Trophoblast cell (in vitro differentiated cells and primary cell): Measurements from ENCODE around the gene FRMD1.

Source experiments
- DNase-seq, 2 donors: peaks; one replicate each; pipeline ENCODE4 v3.0.0-alpha.2; 2016
- H2AFZ ChIP-seq: 2 replicates; pipeline ENCODE4 v1.6.1; 2013; ENCODE audit warnings: low read length, moderate library complexity, mild to moderate bottlenecking; ENCODE audit not compliant: insufficient read depth, poor library complexity
- H2AK5ac ChIP-seq: 2 replicates; pipeline ENCODE4 v1.6.1; 2013; ENCODE audit warnings: mild to moderate bottlenecking, low read length
- H2BK120ac ChIP-seq: 2 replicates; pipeline ENCODE4 v1.6.1; 2013; ENCODE audit warnings: low read length, mild to moderate bottlenecking, moderate library complexity; ENCODE audit not compliant: insufficient read depth, poor library complexity
- H2BK12ac ChIP-seq: 2 replicates; pipeline ENCODE4 v1.6.1; 2013; ENCODE audit warnings: mild to moderate bottlenecking, low read length, moderate library complexity
- H2BK5ac ChIP-seq: 2 replicates; pipeline ENCODE4 v1.6.1; 2013; ENCODE audit warnings: low read length, low read depth, moderate library complexity, mild to moderate bottlenecking; ENCODE audit not compliant: poor library complexity
- H3K14ac ChIP-seq: 2 replicates; pipeline ENCODE4 v1.6.1; 2013; ENCODE audit warnings: mild to moderate bottlenecking, low read length
- H3K18ac ChIP-seq: 2 replicates; pipeline ENCODE4 v1.6.1; 2013; ENCODE audit warnings: mild to moderate bottlenecking, low read length
- H3K23ac ChIP-seq: 2 replicates; pipeline ENCODE4 v1.6.1; 2013; ENCODE audit warnings: low read length
- H3K27ac ChIP-seq: 2 replicates; pipeline ENCODE4 v1.5.1; 2013; ENCODE audit warnings: low read depth, mild to moderate bottlenecking, inconsistent platforms, low read length, moderate library complexity
- H3K27me3 ChIP-seq: 2 replicates; pipeline ENCODE4 v1.6.1; 2013; ENCODE audit warnings: inconsistent platforms, mild to moderate bottlenecking, low read length, moderate library complexity; ENCODE audit not compliant: insufficient read depth
- H3K36me3 ChIP-seq, 2 experiments: 1 replicate in 1 of 2; 2 replicates in 1 of 2; pipeline ENCODE4 v1.6.1; 2013; ENCODE audit warnings: low read length in 2 of 2, mild to moderate bottlenecking in 2 of 2, moderate library complexity in 1 of 2; ENCODE audit not compliant: insufficient read depth in 2 of 2, control insufficient read depth in 1 of 2
- H3K4ac ChIP-seq: 2 replicates; pipeline ENCODE4 v1.6.1; 2013; ENCODE audit warnings: low read depth, mild to moderate bottlenecking, low read length, moderate library complexity
- H3K4me1 ChIP-seq, 2 experiments: 1 replicate in 1 of 2; 2 replicates in 1 of 2; pipeline ENCODE4 v1.6.1; 2013; ENCODE audit warnings: low read length in 2 of 2, mild to moderate bottlenecking in 2 of 2, moderate library complexity in 1 of 2; ENCODE audit not compliant: insufficient read depth in 2 of 2, control insufficient read depth in 1 of 2
- H3K4me2 ChIP-seq: 2 replicates; pipeline ENCODE4 v1.6.1; 2013; ENCODE audit warnings: inconsistent platforms, mild to moderate bottlenecking, low read length, moderate library complexity
- H3K4me3 ChIP-seq: 2 replicates; pipeline ENCODE4 v1.5.1; 2013; ENCODE audit warnings: mild to moderate bottlenecking, low read depth, low read length, inconsistent platforms
- H3K79me1 ChIP-seq: one replicate; pipeline ENCODE4 v1.6.1; 2013; ENCODE audit warnings: low read length
- H3K79me2 ChIP-seq: 2 replicates; pipeline ENCODE4 v1.6.1; 2013; ENCODE audit warnings: low read length, mild to moderate bottlenecking; ENCODE audit not compliant: control insufficient read depth, insufficient read depth, poor library complexity
- H3K9ac ChIP-seq: 2 replicates; pipeline ENCODE4 v1.6.1; 2013; ENCODE audit warnings: mild to moderate bottlenecking, low read length
- H3K9me3 ChIP-seq: 2 replicates; pipeline ENCODE4 v1.6.1; 2013; ENCODE audit warnings: low read depth, mild to moderate bottlenecking, control low read depth, inconsistent platforms, low read length; ENCODE audit not compliant: insufficient read depth
- H4K12ac ChIP-seq: 2 replicates; pipeline ENCODE4 v1.6.1; 2013; ENCODE audit warnings: low read depth, mild to moderate bottlenecking, low read length, moderate library complexity
- H4K8ac ChIP-seq: 2 replicates; pipeline ENCODE4 v1.6.1; 2013; ENCODE audit warnings: low read depth, mild to moderate bottlenecking, low read length, moderate library complexity
- H4K91ac ChIP-seq: one replicate; pipeline ENCODE4 v1.6.1; 2013; ENCODE audit warnings: low read depth, mild to moderate bottlenecking, low read length, moderate library complexity
- WGBS: extraction: QIAGEN DNeasy Blood & Tissue Kit; methylation state at CpG from one replicate; pipeline ENCODE4 v1.1.7; 2013; ENCODE audit warnings: missing lambda C conversion rate; ENCODE audit not compliant: insufficient read length, insufficient coverage; ENCODE audit errors: extremely low coverage; 5-methylcytosine and 5-hydroxymethylcytosine counted together

The FRMD1 gene

GRCh38 chr6:168030908-168031307 is 48.1 kb downstream of the FRMD1 start:
- Histone ChIP-seq H2BK12ac (no peak overlapping the region), H3K27ac (no peak overlapping the region), H3K9ac (no peak overlapping the region), H4K8ac (no peak overlapping the region), H2BK5ac (no peak overlapping the region), H3K27me3 (no peaks in the 10 kb centered on the region), H3K79me1 (peaks cover 5% of the 10 kb centered on the region), H3K23ac (no peak overlapping the region), H2AK5ac (no peak overlapping the region), H3K36me3 (no peaks in the 10 kb centered on the region), H3K79me2 (no peaks in the 10 kb centered on the region), H3K4me2 (no peak overlapping the region), H3K4me3 (no peak overlapping the region), H2BK120ac (no peak overlapping the region), H2AFZ (no peak overlapping the region), H4K91ac (no peak overlapping the region), H3K9me3 (peaks cover 2% of the 10 kb centered on the region), H3K4me1 (peaks cover 5 to 19% of the 10 kb centered on the region in 2 experiments), H3K14ac (no peak overlapping the region), H3K4ac (no peak overlapping the region), H3K18ac (no peak overlapping the region), H4K12ac (no peak overlapping the region)
- no CpG with 5 or more reads among the region's 2 CpGs for WGBS
- DNase-seq, result peak in 1 of 2 donors; percentile 12

DNA sequence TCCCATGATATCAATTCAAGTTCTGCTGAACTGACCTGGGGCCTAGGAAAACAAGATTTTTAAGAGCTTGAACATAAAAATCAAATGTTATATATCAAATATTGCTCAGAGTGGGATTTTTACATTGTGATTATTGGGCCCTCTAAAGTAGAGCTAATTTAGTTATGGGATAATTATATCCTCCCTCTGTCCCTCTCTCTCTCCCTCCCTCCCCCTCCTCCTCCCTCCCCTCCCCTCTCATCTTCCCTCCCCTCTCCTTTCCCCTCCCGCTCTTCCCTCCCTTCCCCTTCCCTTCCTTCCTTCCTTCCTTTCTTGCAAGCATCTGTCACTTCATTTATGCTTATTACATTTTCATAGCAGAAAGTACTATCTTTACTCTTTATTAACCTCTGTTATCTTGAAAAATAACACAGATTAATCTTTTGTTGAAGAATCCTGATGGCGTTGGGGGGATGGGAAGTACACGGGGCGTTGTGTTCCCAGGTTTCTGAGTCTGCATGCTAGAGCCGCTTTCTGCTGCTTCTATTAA is 48.7 kb downstream of the FRMD1 start:
- H3K18ac ChIP-seq, result no peak overlapping the region
- H3K9me3 ChIP-seq, result peaks cover 2% of the 10 kb centered on the region
- no peak overlapping the region for H3K4me2 ChIP-seq
- H3K27me3 ChIP-seq, result no peaks in the 10 kb centered on the region
- H3K27ac ChIP-seq, result no peak overlapping the region
- H2BK12ac ChIP-seq, result no peak overlapping the region
- H3K4me3 ChIP-seq, result no peak overlapping the region
- H4K12ac ChIP-seq, result no peak overlapping the region
- WGBS, result no CpG with 5 or more reads among the region's 5 CpGs
- no peak for DNase-seq
- no peak overlapping the region for H2BK5ac ChIP-seq
- no peak overlapping the region for H4K8ac ChIP-seq
- no peak overlapping the region for H3K23ac ChIP-seq
- no peak overlapping the region for H3K9ac ChIP-seq
- no peak overlapping the region for H3K14ac ChIP-seq
- no peak overlapping the region for H2AK5ac ChIP-seq
- H3K79me1 ChIP-seq, result peaks cover 5% of the 10 kb centered on the region
- no peak overlapping the region for H2BK120ac ChIP-seq
- peaks cover 5 to 17% of the 10 kb centered on the region in 2 experiments for H3K4me1 ChIP-seq
- H3K79me2 ChIP-seq, result no peaks in the 10 kb centered on the region
- no peaks in the 10 kb centered on the region for H3K36me3 ChIP-seq
- no peak overlapping the region for H4K91ac ChIP-seq
- no peak overlapping the region for H2AFZ ChIP-seq
- no peak overlapping the region for H3K4ac ChIP-seq

- Histone ChIP-seq H3K18ac (no peak overlapping the region), H3K27ac (no peak overlapping the region), H2AK5ac (no peak overlapping the region), H3K79me2 (no peaks in the 10 kb centered on the region), H3K9me3 (no peaks in the 10 kb centered on the region), H4K12ac (no peak overlapping the region), H4K91ac (no peak overlapping the region), H3K4me3 (no peak overlapping the region), H3K9ac (no peak overlapping the region), H3K36me3 (no peaks in the 10 kb centered on the region), H4K8ac (no peak overlapping the region), H2BK12ac (no peak overlapping the region), H3K23ac (no peak overlapping the region), H3K27me3 (no peaks in the 10 kb centered on the region), H3K14ac (no peak overlapping the region), H2BK120ac (no peak overlapping the region), H2BK5ac (no peak overlapping the region), H3K79me1 (peaks cover 5% of the 10 kb centered on the region), H3K4me2 (no peak overlapping the region), H2AFZ (no peak overlapping the region), H3K4me1 (peaks cover 9 to 17% of the 10 kb centered on the region in 2 experiments), H3K4ac (no peak overlapping the region)
- no peak for DNase-seq
- WGBS, result no CpG with 5 or more reads among the region's 14 CpGs
These were observed 49.4 kb downstream of the FRMD1 start for GRCh38 chr6:168029459-168030217.

DNA sequence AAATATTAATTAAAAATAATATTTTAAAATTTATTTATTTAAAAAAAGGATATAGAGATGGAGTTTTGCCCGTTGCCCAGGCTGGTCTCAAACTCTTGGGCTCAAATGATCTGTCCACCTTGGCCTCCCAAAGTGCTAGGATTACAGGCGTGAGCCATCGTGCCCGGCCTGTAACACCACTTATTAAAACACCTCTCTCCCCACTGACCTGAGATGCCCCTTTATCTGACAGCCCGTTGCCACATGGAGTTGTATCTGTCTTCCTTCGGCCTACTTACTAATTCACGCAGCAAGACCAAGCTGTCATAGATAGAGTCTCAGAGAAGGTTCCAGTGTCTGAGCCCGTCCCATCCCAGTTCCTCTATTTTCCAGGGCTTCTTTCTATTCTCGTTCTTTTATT is 50.8 kb downstream of the FRMD1 start:
- no peak overlapping the region for H3K4me3 ChIP-seq
- no peak overlapping the region for H2AFZ ChIP-seq
- H2BK120ac ChIP-seq, result no peak overlapping the region
- H3K9ac ChIP-seq, result no peak overlapping the region
- no peak overlapping the region for H3K4me2 ChIP-seq
- H2BK5ac ChIP-seq, result no peak overlapping the region
- no peak overlapping the region for H3K27ac ChIP-seq
- no peak overlapping the region for H4K8ac ChIP-seq
- no peaks in the 10 kb centered on the region for H3K79me2 ChIP-seq
- no peaks in the 10 kb centered on the region for H3K9me3 ChIP-seq
- no peaks in the 10 kb centered on the region for H3K27me3 ChIP-seq
- DNase-seq, result no peak
- H3K18ac ChIP-seq, result no peak overlapping the region
- H2AK5ac ChIP-seq, result no peak overlapping the region
- H3K4ac ChIP-seq, result no peak overlapping the region
- H2BK12ac ChIP-seq, result no peak overlapping the region
- no peak overlapping the region for H3K23ac ChIP-seq
- H4K91ac ChIP-seq, result no peak overlapping the region
- peaks cover 5% of the 10 kb centered on the region for H3K79me1 ChIP-seq
- H3K4me1 ChIP-seq, result peaks cover 9 to 17% of the 10 kb centered on the region in 2 experiments
- H3K36me3 ChIP-seq, result no peaks in the 10 kb centered on the region
- H4K12ac ChIP-seq, result no peak overlapping the region
- no peak overlapping the region for H3K14ac ChIP-seq
- WGBS, result no CpG with 5 or more reads among the region's 9 CpGs
